Astrocyte (in vitro differentiated cells and primary cell): ENCODE data around the gene FGF19. TPM values are rescaled to one million over a fixed set of nuclear protein-coding genes. Genes with fewer than 3 reads are reported as not detected.
A peak's percentile ranks its signal among the peaks of the same experiment; 100 is the strongest.

Source experiments
- DNase-seq: peaks from one replicate; pipeline ENCODE4 v3.0.0-alpha.2; 2010; ENCODE audit warnings: low read depth
- FAIRE-seq: peaks from 2 replicates; lab custom pipeline; 2011; peaks lifted over from hg19 to GRCh38; lab: Jason Lieb, UNC
- H2AFZ ChIP-seq: 2 replicates; pipeline ENCODE4 v1.6.0; 2012; ENCODE audit warnings: low read depth, low read length, inconsistent platforms
- H3K27ac ChIP-seq: 2 replicates; pipeline ENCODE4 v1.5.1; 2011; ENCODE audit warnings: low read depth, low read length, inconsistent platforms
- H3K27me3 ChIP-seq: 2 replicates; pipeline ENCODE4 v1.6.0; 2011; ENCODE audit warnings: low read length, inconsistent platforms; ENCODE audit not compliant: insufficient read depth
- H3K36me3 ChIP-seq: 2 replicates; pipeline ENCODE4 v1.5.1; 2011; ENCODE audit warnings: low read length, inconsistent platforms; ENCODE audit not compliant: insufficient read depth
- H3K4me1 ChIP-seq: 2 replicates; pipeline ENCODE4 v1.5.1; 2011; ENCODE audit warnings: low read length, inconsistent platforms; ENCODE audit not compliant: insufficient read depth
- H3K4me2 ChIP-seq: 2 replicates; pipeline ENCODE4 v1.6.0; 2012; ENCODE audit warnings: low read length, inconsistent platforms
- H3K4me3 ChIP-seq: 2 replicates; pipeline ENCODE4 v1.5.1; 2011; ENCODE audit warnings: low read depth, mild to moderate bottlenecking, low read length, inconsistent platforms; ENCODE audit not compliant: insufficient read depth
- H3K79me2 ChIP-seq: 2 replicates; pipeline ENCODE4 v1.6.0; 2012; ENCODE audit warnings: mild to moderate bottlenecking, low read length, inconsistent platforms; ENCODE audit not compliant: insufficient read depth
- H3K9ac ChIP-seq: 2 replicates; pipeline ENCODE4 v1.6.0; 2012; ENCODE audit warnings: mild to moderate bottlenecking, low read length, inconsistent platforms
- H3K9me3 ChIP-seq: 2 replicates; pipeline ENCODE4 v1.5.1; 2012; ENCODE audit warnings: low read depth, mild to moderate bottlenecking, low read length, inconsistent platforms; ENCODE audit not compliant: insufficient read depth
- H4K20me1 ChIP-seq: 2 replicates; pipeline ENCODE4 v1.6.0; 2012; ENCODE audit warnings: low read length, inconsistent platforms; ENCODE audit not compliant: insufficient read depth
- H3K27ac Mint-ChIP-seq: one replicate; pipeline ENCODE4 v1.8.0; 2021; ENCODE audit warnings: mild to moderate bottlenecking, mixed read lengths; ENCODE audit not compliant: unreplicated experiment
- H3K27me3 Mint-ChIP-seq: one replicate; pipeline ENCODE4 v1.8.0; 2021; ENCODE audit warnings: low read depth, mixed read lengths; ENCODE audit not compliant: unreplicated experiment
- H3K36me3 Mint-ChIP-seq: one replicate; pipeline ENCODE4 v1.8.0; 2021; ENCODE audit warnings: low read depth, mixed read lengths; ENCODE audit not compliant: unreplicated experiment
- H3K4me1 Mint-ChIP-seq: one replicate; pipeline ENCODE4 v1.8.0; 2021; ENCODE audit warnings: low read depth, mixed read lengths; ENCODE audit not compliant: unreplicated experiment
- H3K4me3 Mint-ChIP-seq: one replicate; pipeline ENCODE4 v1.8.0; 2021; ENCODE audit warnings: mild to moderate bottlenecking, moderate library complexity, mixed read lengths; ENCODE audit not compliant: unreplicated experiment
- H3K9me3 Mint-ChIP-seq: one replicate; pipeline ENCODE4 v1.8.0; 2021; ENCODE audit warnings: mild to moderate bottlenecking, mixed read lengths; ENCODE audit not compliant: unreplicated experiment
- CTCF ChIP-seq: IDR thresholded peaks from 2 replicates; pipeline ENCODE4 v1.5.1; 2011; ENCODE audit warnings: low read depth, mild to moderate bottlenecking, inconsistent platforms, low read length, moderate library complexity; ENCODE audit not compliant: insufficient read depth
- EZH2 ChIP-seq: IDR thresholded peaks from 2 replicates; pipeline ENCODE4 v1.6.1; 2012; ENCODE audit warnings: mild to moderate bottlenecking, low read length, inconsistent platforms; ENCODE audit not compliant: insufficient read depth
- total RNA-seq: library from RNA; stranded (reverse); gene quantifications from 2 replicates; pipeline ENCODE4 v1.2.1, GENCODE V29; 2021

The FGF19 gene
- total RNA-seq, 1 donor from 2014 or later: not detected

- H3K4me3 ChIP-seq: no peak overlapping the region
- no peak overlapping the region for H3K27ac ChIP-seq
- H3K9me3 ChIP-seq: no peaks in the 10 kb centered on the region
- Mint-ChIP-seq H3K27me3 (peaks cover 54% of the 10 kb centered on the region), H3K4me1 (peaks cover 7% of the 10 kb centered on the region), H3K9me3 (no peaks in the 10 kb centered on the region), H3K4me3 (no peak overlapping the region), H3K36me3 (no peaks in the 10 kb centered on the region), H3K27ac (no peak overlapping the region)
- H2AFZ ChIP-seq: no peak overlapping the region
- DNase-seq: no peak
- no peak overlapping the region for H3K9ac ChIP-seq
- peaks cover 51% of the 10 kb centered on the region for H3K27me3 ChIP-seq
- H3K79me2 ChIP-seq: no peaks in the 10 kb centered on the region
- no peaks in the 10 kb centered on the region for H3K36me3 ChIP-seq
- H4K20me1 ChIP-seq: no peaks in the 10 kb centered on the region
- H3K4me2 ChIP-seq: peak overlapping the region; percentile 29
- TF ChIP-seq EZH2 (no peak), CTCF (no peak)
- no peak for FAIRE-seq
- H3K4me1 ChIP-seq: peaks cover 4% of the 10 kb centered on the region
Measured at GRCh38 chr11:69702239-69702691, 1.6 kb downstream of the FGF19 start.

GRCh38 chr11:69700278-69701140 is 3.3 kb downstream of the FGF19 start:
- H3K4me3 Mint-ChIP-seq: no peak overlapping the region
- H3K27me3 Mint-ChIP-seq: peaks cover 49% of the 10 kb centered on the region

More at GRCh38 chr11:69700278-69701140, 3.3 kb downstream of the FGF19 start:
- H3K4me3 ChIP-seq: no peak overlapping the region
- H3K4me1 Mint-ChIP-seq: peaks cover 7% of the 10 kb centered on the region
- H3K36me3 ChIP-seq: no peaks in the 10 kb centered on the region
- H3K4me1 ChIP-seq: peaks cover 4% of the 10 kb centered on the region
- no peaks in the 10 kb centered on the region for H4K20me1 ChIP-seq
- H2AFZ ChIP-seq: peak overlapping the region; percentile 6
- TF ChIP-seq CTCF (no peak), EZH2 (no peak)
- peak overlapping the region; percentile 41 for H3K27ac Mint-ChIP-seq
- FAIRE-seq (no peak), DNase-seq (peak; percentile 25)
- H3K4me2 ChIP-seq: peak overlapping the region; percentile 32
- H3K79me2 ChIP-seq: no peaks in the 10 kb centered on the region
- no peaks in the 10 kb centered on the region for H3K36me3 Mint-ChIP-seq
- H3K27me3 ChIP-seq: peaks cover 35% of the 10 kb centered on the region
- no peaks in the 10 kb centered on the region for H3K9me3 ChIP-seq
- no peaks in the 10 kb centered on the region for H3K9me3 Mint-ChIP-seq
- no peak overlapping the region for H3K9ac ChIP-seq
- no peak overlapping the region for H3K27ac ChIP-seq
